KOPT-K1 (cell line): ENCODE results near the gene ARHGAP24.
"Not testable (repeated sequence)": the region's sequence is repeated elsewhere in the genome, so short reads cannot be mapped to it uniquely, and the experiment has no call there.

Experiments used
- H3K27ac ChIP-seq: fragments of 200-600 bp; sonication (generic); 2 replicates; pipeline ENCODE4 v1.5.1; 2016; ENCODE audit warnings: antibody characterized with exemption, mild to moderate bottlenecking, low read depth, low read length; ENCODE audit not compliant: poor library complexity, severe bottlenecking
- H3K36me3 ChIP-seq: fragments of 200-600 bp; sonication (generic); 2 replicates; pipeline ENCODE4 v1.5.1; 2017; ENCODE audit warnings: antibody characterized with exemption, mild to moderate bottlenecking, low read length, moderate library complexity; ENCODE audit not compliant: insufficient read depth
- H3K9me3 ChIP-seq: fragments of 200-600 bp; sonication (generic); 2 replicates; pipeline ENCODE4 v1.5.1; 2017; ENCODE audit warnings: antibody characterized with exemption, low read length, mild to moderate bottlenecking; ENCODE audit not compliant: insufficient read depth, poor library complexity, severe bottlenecking

The ARHGAP24 gene

DNA sequence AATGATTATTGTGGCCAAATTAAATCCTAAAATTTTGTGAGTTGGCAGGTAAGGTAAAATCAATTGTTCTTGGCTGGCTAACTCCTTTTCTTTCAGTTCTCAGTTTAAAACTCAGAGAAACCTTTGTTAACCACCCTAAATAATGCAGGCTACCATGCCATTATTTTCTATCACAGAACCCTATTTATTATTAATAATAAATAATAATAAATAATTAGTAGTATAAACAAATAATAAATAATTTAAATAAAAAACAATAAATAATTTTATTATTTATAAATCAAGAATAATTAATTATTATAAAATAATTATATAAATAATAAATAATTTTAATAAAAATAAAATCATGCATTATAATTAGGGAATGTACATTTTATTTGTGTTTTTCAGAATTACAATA lies 390.3 kb downstream of the ARHGAP24 start:
- Histone ChIP-seq H3K27ac (no peak overlapping the region), H3K36me3 (no peaks in the 10 kb centered on the region), H3K9me3 (no peaks in the 10 kb centered on the region)

DNA sequence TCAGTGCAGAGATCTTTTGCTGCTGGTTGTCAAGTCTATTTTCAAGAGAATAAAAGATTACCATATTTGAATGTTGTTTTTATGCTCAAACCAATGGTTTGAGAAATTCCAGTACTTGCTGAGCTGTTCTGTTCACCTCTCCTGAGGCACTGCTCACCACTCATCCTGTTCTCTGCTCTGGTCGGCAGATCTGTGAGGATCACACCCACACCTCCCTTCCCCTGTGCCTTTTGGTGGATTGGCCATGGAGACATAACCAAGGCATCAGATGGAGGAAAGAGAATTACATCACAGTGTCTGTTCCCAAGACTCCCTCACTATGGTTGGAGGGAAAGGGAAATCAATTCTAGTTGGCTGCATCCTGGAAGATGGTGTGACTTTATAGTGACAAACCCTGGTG lies 391.6 kb downstream of the ARHGAP24 start:
- Histone ChIP-seq H3K9me3 (no peaks in the 10 kb centered on the region), H3K27ac (no peak overlapping the region), H3K36me3 (no peaks in the 10 kb centered on the region)

DNA sequence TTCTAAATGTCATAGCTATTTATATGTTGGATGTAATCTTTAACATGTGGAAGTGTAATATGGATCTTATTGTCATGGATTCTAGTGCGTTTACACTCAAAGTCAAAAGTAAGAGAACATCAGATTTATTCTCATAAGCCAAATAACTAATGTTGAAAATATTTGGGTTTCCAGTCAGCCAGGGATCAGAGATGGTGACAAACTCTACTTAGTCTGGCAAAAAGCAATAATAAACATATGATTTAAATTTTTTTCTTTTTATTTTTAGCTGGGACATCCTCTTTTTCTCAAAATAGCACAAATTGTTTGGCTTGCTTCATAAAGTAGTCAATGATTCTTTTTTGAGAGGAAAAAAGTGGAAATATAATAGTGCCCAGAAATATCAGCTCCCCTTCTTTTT lies 392.3 kb downstream of the ARHGAP24 start:
- Histone ChIP-seq H3K36me3 (no peaks in the 10 kb centered on the region), H3K27ac (no peak overlapping the region), H3K9me3 (no peaks in the 10 kb centered on the region)

DNA sequence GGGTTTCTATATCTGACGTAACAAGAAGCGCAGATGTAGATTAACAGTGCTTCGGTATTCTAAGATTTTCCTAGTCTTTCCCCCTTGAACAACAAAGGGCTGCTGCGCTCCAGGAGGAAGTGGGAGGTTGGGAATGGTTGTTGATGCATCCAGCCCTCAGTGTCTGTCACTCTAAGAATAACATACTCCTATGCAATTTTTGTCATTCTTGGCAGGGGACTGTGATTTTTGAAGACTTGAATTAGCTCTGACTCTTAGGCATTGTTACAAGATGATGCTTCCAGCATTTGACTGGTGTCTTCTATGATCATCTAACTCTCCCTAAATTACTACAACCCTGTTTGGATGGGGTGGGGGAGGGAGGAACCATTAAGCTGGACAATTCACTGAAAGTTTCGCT lies 394.2 kb downstream of the ARHGAP24 start:
- Histone ChIP-seq H3K9me3 (no peaks in the 10 kb centered on the region), H3K36me3 (no peaks in the 10 kb centered on the region)

DNA sequence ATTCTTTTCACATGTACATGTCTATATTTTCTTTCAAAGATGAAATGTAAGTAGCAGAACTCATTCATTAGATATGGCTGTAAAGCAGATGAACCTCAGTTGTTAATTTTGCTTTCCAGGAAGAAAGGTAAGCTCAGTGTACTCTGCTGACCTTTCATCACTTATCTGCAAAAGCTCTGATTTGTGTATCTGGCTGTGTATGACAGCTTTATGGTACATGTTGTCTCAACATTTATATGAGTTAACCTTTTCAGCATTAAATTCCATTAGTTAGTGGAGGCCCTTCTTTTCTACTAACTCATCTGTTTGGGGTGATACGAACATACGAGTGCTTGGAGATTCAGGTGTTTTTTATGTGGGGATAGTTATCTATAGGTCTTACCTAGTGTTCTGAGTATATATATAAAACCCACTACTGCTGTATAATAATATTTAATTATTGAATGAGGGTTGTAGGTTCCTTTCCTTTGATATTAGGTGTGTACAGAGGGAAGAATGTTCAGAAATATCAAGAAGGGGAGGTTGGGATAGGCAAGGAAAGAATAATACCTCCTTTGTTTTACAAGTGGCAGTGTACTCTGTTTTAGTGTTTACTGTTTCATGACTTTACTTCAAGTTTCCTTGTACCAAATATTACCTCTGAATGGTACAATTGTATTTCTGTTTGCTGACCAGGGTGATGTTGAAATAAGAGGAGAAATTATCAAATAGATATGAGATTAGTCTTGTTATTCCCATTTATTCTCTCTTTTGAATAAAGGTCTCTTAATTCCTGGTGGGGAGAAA lies 395.5 kb downstream of the ARHGAP24 start:
- Histone ChIP-seq H3K9me3 (no peaks in the 10 kb centered on the region), H3K36me3 (no peaks in the 10 kb centered on the region), H3K27ac (no peak overlapping the region)

More for the DNA sequence above, 394.2 kb downstream of the ARHGAP24 start:
- H3K27ac ChIP-seq, result no peak overlapping the region

DNA sequence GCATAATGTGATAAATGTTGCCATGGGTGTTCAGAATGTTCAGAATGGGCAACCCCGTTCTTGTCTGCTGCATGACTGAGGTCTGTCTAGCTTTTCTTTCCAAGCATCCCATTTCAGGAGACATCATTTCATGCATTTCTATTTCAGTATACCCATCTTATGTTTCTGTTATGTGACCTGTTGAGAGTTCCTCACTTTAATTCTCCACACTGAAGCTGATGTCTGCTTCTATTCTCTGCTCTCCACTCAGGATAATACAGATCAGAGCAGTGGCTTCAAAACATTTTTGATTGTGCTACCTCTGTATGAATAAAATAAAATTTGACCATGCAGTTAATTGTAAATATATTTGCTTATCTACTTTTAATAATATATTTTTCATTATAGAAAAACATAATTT lies 398.6 kb downstream of the ARHGAP24 start:
- no peaks in the 10 kb centered on the region for H3K9me3 ChIP-seq
- no peak overlapping the region for H3K27ac ChIP-seq
- no peaks in the 10 kb centered on the region for H3K36me3 ChIP-seq

DNA sequence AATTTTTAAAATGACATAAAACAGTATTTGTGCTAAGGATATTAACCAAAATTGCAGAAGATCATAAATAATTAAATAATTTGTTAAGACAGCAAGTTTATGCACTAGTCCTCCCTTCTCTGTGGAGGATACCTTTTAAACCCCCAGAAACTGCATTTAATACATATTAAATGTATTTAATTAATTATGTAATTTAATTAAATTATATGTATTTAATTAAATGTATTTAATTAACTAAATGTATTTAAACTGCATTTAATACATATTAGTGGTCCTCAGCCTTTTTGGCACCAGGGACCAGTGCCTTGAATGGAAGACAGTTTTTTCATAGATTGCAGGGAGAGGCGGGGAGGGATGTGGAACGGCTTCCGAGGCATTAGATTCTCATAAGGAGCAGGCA lies 404.6 kb downstream of the ARHGAP24 start:
- H3K9me3 ChIP-seq, result no peaks in the 10 kb centered on the region
- H3K36me3 ChIP-seq, result no peaks in the 10 kb centered on the region
- no peak overlapping the region for H3K27ac ChIP-seq

DNA sequence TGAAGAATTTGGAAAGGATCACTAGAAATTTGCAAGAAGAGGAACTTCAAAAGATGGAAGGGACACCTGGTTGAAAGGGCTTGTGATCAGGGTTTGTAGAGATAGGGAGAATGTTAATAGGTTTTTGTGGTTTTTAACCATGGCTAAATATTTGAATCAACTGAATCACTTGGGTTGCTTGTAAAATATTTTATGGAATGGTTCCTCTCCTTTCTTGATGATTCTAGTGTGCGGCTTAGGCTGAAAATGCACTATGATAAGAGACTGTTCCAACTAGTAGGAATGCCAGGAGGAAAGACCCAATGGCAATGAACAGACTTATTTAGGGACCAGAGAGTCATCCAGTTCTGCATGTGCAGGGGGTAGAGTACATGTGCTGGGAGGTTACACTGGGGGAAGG lies 408.2 kb downstream of the ARHGAP24 start:
- Histone ChIP-seq H3K27ac (no peak overlapping the region), H3K36me3 (no peaks in the 10 kb centered on the region), H3K9me3 (no peaks in the 10 kb centered on the region)

DNA sequence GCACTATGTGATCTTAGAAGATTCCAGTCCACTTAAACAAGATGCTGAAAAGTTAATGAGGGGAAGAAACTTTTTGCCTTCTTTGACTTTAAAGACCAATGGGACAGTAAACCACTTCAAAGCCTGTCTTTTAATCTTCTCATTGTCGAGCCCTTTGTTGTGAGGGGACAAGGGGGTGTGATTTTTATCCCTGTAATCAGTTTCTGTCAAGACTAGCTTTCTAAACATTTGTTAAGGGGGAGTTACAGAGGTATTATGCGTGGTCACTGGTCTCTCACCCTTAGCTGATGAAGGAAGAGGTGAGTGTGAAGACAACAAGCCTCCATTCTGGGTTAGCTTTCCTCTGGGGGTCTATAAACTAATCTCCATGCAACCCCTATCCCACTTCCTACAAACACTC lies 409.3 kb downstream of the ARHGAP24 start:
- Histone ChIP-seq H3K27ac (no peak overlapping the region), H3K36me3 (no peaks in the 10 kb centered on the region), H3K9me3 (no peaks in the 10 kb centered on the region)

DNA sequence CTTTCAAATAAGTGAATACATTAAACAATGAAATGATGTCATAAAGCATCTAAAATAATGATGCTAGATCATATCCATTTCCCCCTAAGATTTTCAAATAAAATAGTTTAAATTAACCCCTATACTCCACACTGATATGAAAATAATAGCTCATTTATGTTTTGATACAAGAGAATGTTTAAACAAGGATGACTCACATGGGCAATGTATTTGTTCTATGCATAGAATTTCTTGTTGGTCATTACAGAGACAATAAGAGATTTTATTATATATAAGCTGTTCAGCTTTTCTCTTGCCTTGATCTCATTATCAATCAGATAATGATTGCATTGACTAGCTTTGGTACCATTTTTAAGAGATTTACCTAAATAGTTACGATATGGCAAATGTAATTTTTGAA lies 411.7 kb downstream of the ARHGAP24 start:
- no peaks in the 10 kb centered on the region for H3K9me3 ChIP-seq

DNA sequence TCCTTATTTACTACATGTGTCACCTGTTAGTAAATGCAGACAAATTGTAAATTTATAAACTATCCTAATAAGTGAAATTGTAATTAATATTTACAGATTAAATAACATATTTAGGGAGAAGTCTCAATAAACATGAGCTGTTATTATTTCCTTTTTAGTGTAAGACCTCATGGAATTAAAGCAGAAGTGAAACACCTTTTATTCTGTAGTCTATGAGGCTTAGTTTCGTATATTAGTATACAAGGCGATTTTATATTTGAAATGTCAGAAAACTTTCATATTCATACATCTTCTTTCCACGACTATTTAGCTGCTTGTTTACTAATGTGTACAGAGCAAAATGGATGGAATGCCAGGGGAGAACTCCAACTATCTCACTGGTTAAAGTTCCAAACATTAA lies 414.4 kb downstream of the ARHGAP24 start:
- H3K27ac ChIP-seq, result no peak overlapping the region
- H3K36me3 ChIP-seq, result no peaks in the 10 kb centered on the region
- H3K9me3 ChIP-seq, result no peaks in the 10 kb centered on the region

More for the DNA sequence above, 411.7 kb downstream of the ARHGAP24 start:
- Histone ChIP-seq H3K27ac (no peak overlapping the region), H3K36me3 (no peaks in the 10 kb centered on the region)

DNA sequence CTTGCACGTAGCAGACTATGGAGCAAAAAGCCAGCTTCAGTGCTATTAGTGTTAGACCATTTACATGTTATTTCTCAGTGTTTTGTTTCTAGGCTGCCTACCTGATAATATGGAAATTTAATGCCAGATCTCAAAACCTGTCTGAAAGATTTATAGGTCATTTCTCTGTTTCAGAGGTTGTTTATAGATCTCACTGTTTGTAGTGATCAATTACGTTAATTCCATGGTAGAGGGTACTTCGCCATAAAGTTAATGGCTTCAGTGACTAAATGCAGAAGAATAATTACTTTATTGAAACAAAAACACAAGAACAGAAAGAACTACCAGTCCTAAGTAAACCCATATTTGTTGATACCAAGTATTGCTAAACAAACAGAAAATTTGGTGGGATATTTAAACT lies 420.8 kb downstream of the ARHGAP24 start:
- no peak overlapping the region for H3K27ac ChIP-seq
- H3K36me3 ChIP-seq, result no peaks in the 10 kb centered on the region
- no peaks in the 10 kb centered on the region for H3K9me3 ChIP-seq

DNA sequence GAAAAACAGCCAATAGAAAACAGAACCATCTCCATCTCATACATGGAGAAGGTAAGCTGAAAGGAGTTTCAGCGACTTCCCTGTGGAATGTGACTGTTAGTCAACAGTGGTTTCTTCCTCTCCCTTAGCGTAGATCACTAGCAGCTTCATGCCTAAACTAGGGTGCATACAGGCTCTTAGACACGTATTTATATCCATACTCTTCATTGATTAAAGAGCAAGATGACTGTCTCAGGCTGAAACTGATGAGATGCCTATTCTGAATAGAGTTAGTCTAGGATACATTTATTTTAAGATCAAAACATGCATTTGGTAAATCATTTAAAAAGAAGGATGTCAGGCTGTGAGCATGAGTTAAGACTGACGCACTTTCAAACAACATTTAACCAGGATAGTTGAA lies 423.3 kb downstream of the ARHGAP24 start:
- H3K36me3 ChIP-seq, result no peaks in the 10 kb centered on the region
- H3K9me3 ChIP-seq, result no peaks in the 10 kb centered on the region
- no peak overlapping the region for H3K27ac ChIP-seq

DNA sequence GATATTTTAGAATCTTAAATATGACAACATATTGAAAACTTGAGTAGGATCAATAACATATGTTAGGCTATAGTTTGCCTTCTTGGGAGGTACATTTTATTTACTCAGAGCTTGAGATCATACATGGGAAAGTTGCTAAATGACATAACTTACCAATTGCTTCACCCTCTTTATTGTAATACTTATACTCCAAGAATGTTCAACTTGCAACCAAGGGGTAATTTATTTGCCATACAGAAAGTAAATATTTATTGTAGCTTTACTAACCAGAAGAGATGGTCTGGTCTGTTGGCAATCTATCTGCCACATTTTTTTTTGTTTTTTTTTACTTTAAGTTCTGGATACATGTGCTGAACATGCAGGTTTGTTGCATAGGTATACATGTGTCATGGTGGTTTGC lies 426.6 kb downstream of the ARHGAP24 start:
- Histone ChIP-seq H3K9me3 (no peaks in the 10 kb centered on the region), H3K36me3 (no peaks in the 10 kb centered on the region), H3K27ac (no peak overlapping the region)

DNA sequence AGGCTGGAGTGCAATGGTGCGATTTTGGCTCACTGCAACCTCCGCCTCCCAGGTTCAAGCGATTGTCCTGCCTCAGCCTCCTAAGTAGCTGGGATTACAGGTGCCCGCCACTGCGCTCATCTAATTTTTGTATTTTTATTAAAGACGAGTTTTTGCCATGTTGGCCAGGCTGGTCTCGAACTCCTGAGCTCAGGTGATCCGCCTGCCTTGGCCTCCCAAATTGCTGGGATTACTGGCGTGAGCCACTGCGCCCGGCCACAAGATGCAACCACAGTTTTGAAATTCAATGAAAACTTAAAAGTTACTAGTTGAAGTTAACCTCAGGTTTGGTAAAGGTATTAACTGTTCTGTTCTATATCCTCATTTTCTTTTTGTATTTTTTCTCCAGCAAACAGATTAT lies 427.7 kb downstream of the ARHGAP24 start:
- not testable (repeated sequence) for H3K9me3 ChIP-seq, H3K27ac ChIP-seq

DNA sequence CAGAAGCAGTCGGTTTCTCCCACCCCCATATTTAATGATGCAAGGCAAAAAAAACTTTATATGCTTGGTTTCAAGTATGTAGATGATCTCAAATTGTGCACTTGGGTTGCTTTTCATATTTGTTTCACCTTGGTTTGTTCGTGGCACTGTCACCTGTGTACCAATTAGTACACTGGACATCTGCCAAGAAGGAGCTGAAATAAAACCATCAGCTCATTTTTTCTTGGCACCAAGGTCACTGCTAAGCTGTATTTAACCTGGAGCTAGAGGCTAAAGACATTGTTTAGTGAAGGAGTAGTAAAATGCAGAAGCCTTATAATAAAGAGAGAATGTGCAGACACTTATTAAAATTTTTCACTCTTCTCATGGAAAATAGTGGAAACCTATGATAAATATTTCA lies 430.8 kb downstream of the ARHGAP24 start:
- Histone ChIP-seq H3K36me3 (no peaks in the 10 kb centered on the region), H3K27ac (no peak overlapping the region)

More for the DNA sequence above, 427.7 kb downstream of the ARHGAP24 start:
- H3K36me3 ChIP-seq, result not testable (repeated sequence)

More for the DNA sequence above, 430.8 kb downstream of the ARHGAP24 start:
- H3K9me3 ChIP-seq, result no peaks in the 10 kb centered on the region
